Heart right ventricle (tissue), 16 donors: ENCODE measurements around the gene ICAM1. TPM values are rescaled to one million over a fixed set of nuclear protein-coding genes. Genes with fewer than 3 reads are reported as not detected.

Experiments
- ATAC-seq, 8 donors: fragments of 200-7000 bp; cut with Tn5 transposase; one replicate each; pipeline ENCODE4 v1.9.1; 2020; ENCODE audit warnings: mild to moderate bottlenecking in 8 of 8, moderate library complexity in 8 of 8, moderate number of reproducible peaks in 1 of 8
- DNase-seq, 2 donors: peaks; one replicate each; pipeline ENCODE4 v3.0.0-alpha.2; 2020
- H3K27ac ChIP-seq, 10 donors: fragments of 200-600 bp; sonication (generic) in 2 of 10; one replicate each; pipeline versions ENCODE4 v1.5.0 to v1.8.0; 2020 to 2022; ENCODE audit warnings: mild to moderate bottlenecking in 3 of 10
- H3K27me3 ChIP-seq, 7 donors: fragments of 200-600 bp; one replicate each; pipeline ENCODE4 v1.8.0; 2021 to 2022; ENCODE audit warnings: mild to moderate bottlenecking in 2 of 7
- H3K36me3 ChIP-seq, 9 donors: fragments of 200-600 bp; sonication (generic) in 1 of 9; one replicate each; pipeline versions ENCODE4 v1.5.0 to v1.8.0; 2020 to 2022; ENCODE audit warnings: mild to moderate bottlenecking in 2 of 9
- H3K4me1 ChIP-seq, 9 donors: fragments of 200-600 bp; sonication (generic) in 1 of 9; one replicate each; pipeline versions ENCODE4 v1.5.0 to v1.8.0; 2020 to 2022; ENCODE audit warnings: mild to moderate bottlenecking in 4 of 9
- H3K4me3 ChIP-seq, 10 donors: fragments of 200-600 bp; sonication (generic) in 2 of 10; one replicate each; pipeline versions ENCODE4 v1.5.0 to v1.8.0; 2020 to 2022; ENCODE audit warnings: mild to moderate bottlenecking in 7 of 10, moderate library complexity in 2 of 10
- H3K9me3 ChIP-seq, 11 donors: fragments of 200-600 bp in 10 of 11; sonication (generic) in 2 of 11; one replicate each; pipeline versions ENCODE4 v1.5.0 to v1.8.0; 2013 to 2022; ENCODE audit warnings: mild to moderate bottlenecking in 2 of 11, control low read depth in 1 of 11, moderate library complexity in 1 of 11
- CTCF ChIP-seq, 9 donors: fragments of 200-600 bp; sonication (generic) in 2 of 9; IDR thresholded peaks; one replicate each; pipeline versions ENCODE4 v1.5.0 to v1.8.0; 2021 to 2022; ENCODE audit warnings: antibody characterized with exemption in 9 of 9, mild to moderate bottlenecking in 5 of 9, moderate library complexity in 1 of 9
- WGBS, 2 donors: extraction: QIAGEN DNeasy Blood & Tissue Kit; methylation state at CpG; one replicate each; pipeline ENCODE4 v1.1.7; 2013; ENCODE audit warnings: inconsistent platforms in 1 of 2; 5-methylcytosine and 5-hydroxymethylcytosine counted together
- intact Hi-C, 10 donors: fragments of 100-400 bp; cut with DNase I; formaldehyde crosslinking; loops; one replicate each; pipeline versions ENCODE4 v1.11.1 to v1.14.2; 2022
- polyA plus RNA-seq, 2 donors: library from polyadenylated mRNA; stranded (reverse); fragments of 200-250 nt; gene quantifications; one replicate each; pipeline ENCODE4 v1.2.3, GENCODE V29; 2013
- total RNA-seq, 10 donors: library from RNA; stranded (reverse); fragmentation: NEBNext Ultra II Directional in 3 of 10; extraction: Animal tissue kit (Norgen Biotek cat#: 25700) in 3 of 10; gene quantifications; one replicate each; pipeline versions ENCODE4 v1.2.1 to v1.2.4, GENCODE V29; 2021 to 2023
- donor health status: Arrhythmogenic right ventricular cardiomyopathy.
- donor health status: ischemic (EF 13 %, LVEDD 7.1; RV severe dilation, severe dysfunction).
- donor health status: healthy with polysubstance abuse.
- donor health status: DM: no; HTN: yes; CAD: no.
- donor health status: DM: no; HTN: no; CAD: no.
- donor health status: ischemic (EF 25% LVEDD 6.9; RV normal size, moderate dysfunction).
- donor health status: ischemic (EF 25% LVEDD 5.7; RV mildly dilated, moderate dysfunction).
- donor health status: healthy.
- donor health status: DM: yes; HTN: yes; CAD: no.
- donor health status: Ischemic cardiomyopathy.
- donor health status: ischemic (EF 35%, LVEDD 5.7; RV mildly dilated, moderate dysfunction).
- donor health status: nonischemic (EF 11% LVEDD 7.7; RV severe dilation, severe dysfunction).
- donor health status: DM: yes; HTN: yes; CAD: no.
- donor health status: PGD.
- donor health status: ischemic (EF 29% LVEDD 5.4; RV normal size, mild dysfunction).
- donor health status: nonischemic (EF 23%, LVEDD 6.1; RV moderate dilation, normal function).

ICAM1 gene
- total and polyA plus RNA-seq, 12 donors: 3.6 to 66.6 (median 9.3) TPM

DNA sequence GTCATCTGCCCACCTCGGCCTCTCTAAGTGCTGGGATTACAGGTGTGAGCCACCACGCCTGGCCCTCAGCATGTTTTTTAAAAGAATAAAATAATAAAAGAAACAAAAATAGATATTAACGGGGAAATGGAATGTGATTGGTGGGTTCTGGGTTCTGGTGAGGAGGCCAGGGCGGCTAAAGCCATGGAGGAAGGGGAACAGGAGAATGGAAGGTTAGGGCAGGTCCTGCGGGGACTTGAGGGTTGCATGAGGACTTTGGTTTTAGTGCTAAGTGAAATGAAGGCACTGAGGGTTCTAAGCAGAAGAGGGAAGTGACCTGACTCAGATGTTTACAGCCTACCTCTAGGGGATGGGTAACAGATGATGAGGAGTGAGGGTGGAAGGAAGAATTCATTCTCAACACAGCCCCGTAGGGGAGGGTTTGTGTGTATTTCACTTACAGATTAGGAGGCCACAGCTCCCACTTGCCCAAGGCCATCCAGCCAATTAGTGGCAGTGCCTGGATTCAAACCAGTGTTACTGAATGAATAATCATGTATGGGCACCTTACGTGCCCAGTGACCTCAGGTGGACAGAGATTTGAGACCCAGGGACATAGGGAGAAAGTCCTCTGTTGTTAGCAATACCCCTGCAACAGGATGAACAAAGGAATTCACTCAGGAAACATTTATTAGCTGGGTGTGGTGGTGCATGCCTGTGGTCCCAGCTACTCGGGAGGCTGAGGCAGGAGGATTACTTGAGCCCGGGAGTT lies 25.6 kb upstream of the ICAM1 start:
- intact Hi-C loops: loop anchor here in 4 of 10 donors (5.0 to 10.0 kb wide), 2 partner anchors 51 to 313 kb away; partner anchors contain the start of gene DNMT1 (in 2 of the 4)
- DNase-seq: no peak
- H3K36me3 ChIP-seq: no peaks in the 10 kb centered on the region
- no peak for ATAC-seq
- no peak for TF ChIP-seq CTCF (IDR thresholded peaks at IDR 0.05)
- WGBS, 2 donors: 82 to 87% methylated on average over 9 of the region's 9 CpGs
- H3K4me1 ChIP-seq: peaks cover 0 to 7% (median 4%) of the 10 kb centered on the region in 9 donors
- no peak overlapping the region for H3K4me3 ChIP-seq
- no peaks in the 10 kb centered on the region for H3K27me3 ChIP-seq
- no peak overlapping the region for H3K27ac ChIP-seq
- H3K9me3 ChIP-seq: no peaks in the 10 kb centered on the region

GRCh38 chr19:10246511-10246910 lies 24.4 kb upstream of the ICAM1 start:
- intact Hi-C loops: loop anchor here in 4 of 10 donors (5.0 to 10.0 kb wide), 2 partner anchors 52 to 314 kb away; partner anchors contain the start of gene DNMT1 (in 2 of the 4)

GRCh38 chr19:10251792-10252694 lies 18.9 kb upstream of the ICAM1 start, which contains the start of gene MRPL4:
TSS of gene MRPL4 (plus strand) at chr19:10252214. CDS start at chr19:10252254, 40 bp downstream.
- H3K4me1 ChIP-seq: peaks cover 0 to 32% (median 14%) of the 10 kb centered on the region in 9 donors
- H3K36me3 ChIP-seq: peaks cover 0 to 36% (median 16%) of the 10 kb centered on the region in 9 donors
- no peaks in the 10 kb centered on the region for H3K27me3 ChIP-seq
- peak within 1 kb of the TSS; percentile 47 to 99 (median 82) for H3K4me3 ChIP-seq
- ATAC-seq (peak; percentile 94 to 97 (median 96)), DNase-seq (peak; percentile 91 to 98)
- no peak for TF ChIP-seq CTCF (IDR thresholded peaks at IDR 0.05)
- 1% methylated on average over 75 to 77 of the region's 77 CpGs for WGBS, 2 donors
- peak within 1 kb of the TSS; percentile 44 to 95 (median 88) for H3K27ac ChIP-seq
- no peaks in the 10 kb centered on the region for H3K9me3 ChIP-seq
- intact Hi-C loops: loop anchor here in 8 of 10 donors (2.0 to 10.0 kb wide), 7 partner anchors 21 to 320 kb away; partner anchors contain the start of genes PPAN (in 2 of the 8), DNMT1 (in 1 of the 8), OLFM2 (in 1 of the 8) and S1PR2 (in 1 of the 8)

More at GRCh38 chr19:10246511-10246910, 24.4 kb upstream of the ICAM1 start:
- no peak for DNase-seq
- Histone ChIP-seq H3K36me3 (no peaks in the 10 kb centered on the region), H3K9me3 (no peaks in the 10 kb centered on the region), H3K4me3 (no peak overlapping the region), H3K27ac (no peak overlapping the region), H3K27me3 (no peaks in the 10 kb centered on the region), H3K4me1 (peaks cover 0 to 18% (median 4%) of the 10 kb centered on the region in 9 donors)
- no peak for ATAC-seq
- TF ChIP-seq CTCF (IDR thresholded peaks at IDR 0.05): no peak
- WGBS, 2 donors: 89 to 90% methylated on average over 6 of the region's 6 CpGs

- Histone ChIP-seq H3K9me3 (no peaks in the 10 kb centered on the region), H3K36me3 (peaks cover 0 to 43% (median 23%) of the 10 kb centered on the region in 9 donors), H3K27me3 (no peaks in the 10 kb centered on the region), H3K4me1 (peaks cover 0 to 32% (median 14%) of the 10 kb centered on the region in 9 donors), H3K4me3 (peak overlapping the region; percentile 47 to 99 (median 82)), H3K27ac (peak overlapping the region; percentile 44 to 95 (median 88))
- ATAC-seq: no peak
- intact Hi-C loops: loop anchor here in 5 of 10 donors (5.0 to 10.0 kb wide), 3 partner anchors 145 to 320 kb away; partner anchors contain the start of genes PPAN (in 2 of the 5) and OLFM2 (in 1 of the 5)
- 27% methylated on average over 8 of the region's 8 CpGs for WGBS, 2 donors
- DNase-seq: no peak
- no peak for TF ChIP-seq CTCF (IDR thresholded peaks at IDR 0.05)
Measured at GRCh38 chr19:10252707-10253106, 18.2 kb upstream of the ICAM1 start.
